GM10847 (cell line): Measurements from ENCODE around the gene ZGLP1.

Experiments
- POLR2A ChIP-seq: IDR thresholded peaks from 2 replicates; pipeline ENCODE4 v1.6.1; 2011; ENCODE audit not compliant: insufficient read length; ENCODE audit errors: extremely low read depth

The ZGLP1 gene

GRCh38 chr19:10291554-10292205 is 17.9 kb downstream of the ZGLP1 start:
- no peak for TF ChIP-seq POLR2A

GRCh38 chr19:10290876-10291553 is 18.6 kb downstream of the ZGLP1 start:
- no peak for TF ChIP-seq POLR2A

GRCh38 chr19:10290357-10290875 is 19.2 kb downstream of the ZGLP1 start:
- no peak for TF ChIP-seq POLR2A

GRCh38 chr19:10289836-10290356 is 19.7 kb downstream of the ZGLP1 start, which contains the start of gene ICAM5:
Gene ICAM5, plus strand, starts transcription at chr19:10289952. Its CDS starts 92 bp downstream, at chr19:10290044.
- TF ChIP-seq POLR2A: no peak

- peak; percentile 9 for TF ChIP-seq POLR2A
Measured at GRCh38 chr19:10289167-10289835, 20.3 kb downstream of the ZGLP1 start.

- TF ChIP-seq POLR2A: no peak
Measured at GRCh38 chr19:10288662-10289166, 20.9 kb downstream of the ZGLP1 start.

GRCh38 chr19:10286803-10287737 is 22.5 kb downstream of the ZGLP1 start, which contains the start of gene ICAM4:
Gene ICAM4, plus strand, starts transcription at chr19:10286955. Its CDS starts 58 bp downstream, at chr19:10287013.
- TF ChIP-seq POLR2A: peak; percentile 11

GRCh38 chr19:10285393-10285792 is 24.2 kb downstream of the ZGLP1 start:
- no peak for TF ChIP-seq POLR2A

GRCh38 chr19:10284960-10285278 is 24.7 kb downstream of the ZGLP1 start:
- no peak for TF ChIP-seq POLR2A

GRCh38 chr19:10284065-10284959 is 25.3 kb downstream of the ZGLP1 start:
- TF ChIP-seq POLR2A: no peak

GRCh38 chr19:10283301-10284064 is 26.1 kb downstream of the ZGLP1 start:
- TF ChIP-seq POLR2A: no peak

GRCh38 chr19:10279737-10280442 is 29.7 kb downstream of the ZGLP1 start:
- TF ChIP-seq POLR2A: no peak
